Measurements from ENCODE around the gene LHX8.
"Not testable (repeated sequence)": the region's sequence is repeated elsewhere in the genome, so short reads cannot be mapped to it uniquely, and the experiment has no call there.

LHX8 gene

GRCh38 chr1:75134647-75135572 lies 722 bp downstream of the LHX8 start:
- peak in 1 of 2 experiments; percentile 3 for DNase-seq

- DNase-seq = no peak
These were observed 1.5 kb downstream of the LHX8 start for GRCh38 chr1:75135573-75136194.

- peak; percentile 35 to 45 for DNase-seq
These were observed 2.1 kb downstream of the LHX8 start for GRCh38 chr1:75136195-75136815.

DNA sequence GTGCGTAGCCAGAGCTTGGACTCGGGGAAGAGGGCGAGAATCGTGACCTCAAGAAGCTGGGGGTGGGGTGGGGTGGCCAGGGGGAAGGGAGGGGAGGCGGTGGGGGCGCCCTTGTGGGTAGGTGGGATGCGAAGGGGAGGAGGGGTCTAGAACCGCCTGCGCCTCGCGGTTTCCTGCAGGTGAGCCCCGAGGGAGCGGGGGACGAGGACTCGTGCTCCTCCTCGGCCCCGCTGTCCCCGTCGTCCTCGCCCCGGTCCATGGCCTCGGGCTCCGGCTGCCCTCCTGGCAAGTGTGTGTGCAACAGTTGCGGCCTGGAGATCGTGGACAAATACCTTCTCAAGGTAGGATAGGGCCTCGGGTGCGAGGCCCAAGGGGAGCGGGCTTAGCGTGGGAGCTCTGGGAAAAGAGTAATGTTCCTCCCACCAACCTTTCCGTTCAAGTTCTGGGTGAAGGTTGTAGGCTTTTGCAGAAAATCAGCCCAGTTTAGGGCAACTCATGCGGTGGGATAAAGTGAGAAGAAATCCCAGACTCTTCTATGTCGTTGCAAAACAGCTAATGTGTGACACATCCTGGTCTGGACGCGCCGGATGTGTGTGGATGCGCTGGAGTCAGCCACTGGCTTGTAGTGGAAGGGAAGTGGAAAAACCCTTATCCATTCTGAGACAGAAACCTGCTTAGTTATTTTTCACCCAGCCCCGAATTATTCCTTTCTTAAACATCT lies 2.9 kb downstream of the LHX8 start:
- DNase-seq = no peak

DNA sequence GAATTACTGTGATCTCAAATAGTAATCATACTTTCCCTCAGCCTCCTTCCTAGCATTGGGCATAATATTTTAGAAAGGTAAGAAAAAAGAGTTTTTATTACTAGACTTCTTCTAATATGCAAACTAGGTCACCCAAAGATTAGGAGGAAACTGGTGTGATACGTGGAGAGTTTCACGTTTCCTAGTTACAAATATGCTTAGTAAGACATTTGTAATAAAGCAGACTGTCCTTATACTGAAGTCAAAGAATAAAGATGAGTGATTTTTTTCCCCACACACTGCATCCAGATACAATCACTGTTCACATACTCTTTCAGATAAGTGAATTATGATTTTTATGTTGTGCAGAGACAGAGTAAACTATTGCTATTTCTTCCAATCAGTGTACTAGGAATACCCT lies 17.9 kb downstream of the LHX8 start:
- DNase-seq = no peak

DNA sequence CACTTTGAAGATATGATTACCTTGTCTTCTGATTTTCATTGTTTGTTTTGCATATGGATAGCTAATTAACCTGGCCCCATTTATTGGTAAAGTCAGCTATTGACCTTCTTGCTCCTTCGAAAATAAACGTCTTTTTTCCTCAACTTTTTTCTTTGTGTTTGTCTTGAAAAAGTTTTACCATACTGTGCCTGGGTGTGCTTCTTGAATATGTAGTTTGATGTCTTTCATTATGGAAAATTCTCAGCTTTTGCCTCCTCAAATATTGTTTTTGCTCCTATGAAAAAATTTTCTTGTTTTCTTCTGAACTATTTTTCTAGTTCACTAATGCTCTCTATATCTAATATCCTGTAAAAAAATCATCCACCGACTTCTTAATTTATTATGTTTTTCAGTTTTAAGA lies 25.0 kb downstream of the LHX8 start:
- no peak for DNase-seq

GRCh38 chr1:75165264-75165663 lies 31.1 kb downstream of the LHX8 start:
- no peak for DNase-seq

GRCh38 chr1:75166821-75167220 lies 32.6 kb downstream of the LHX8 start:
- DNase-seq = no peak

- DNase-seq = no peak
These were observed 35.8 kb downstream of the LHX8 start for GRCh38 chr1:75170011-75170410.

DNA sequence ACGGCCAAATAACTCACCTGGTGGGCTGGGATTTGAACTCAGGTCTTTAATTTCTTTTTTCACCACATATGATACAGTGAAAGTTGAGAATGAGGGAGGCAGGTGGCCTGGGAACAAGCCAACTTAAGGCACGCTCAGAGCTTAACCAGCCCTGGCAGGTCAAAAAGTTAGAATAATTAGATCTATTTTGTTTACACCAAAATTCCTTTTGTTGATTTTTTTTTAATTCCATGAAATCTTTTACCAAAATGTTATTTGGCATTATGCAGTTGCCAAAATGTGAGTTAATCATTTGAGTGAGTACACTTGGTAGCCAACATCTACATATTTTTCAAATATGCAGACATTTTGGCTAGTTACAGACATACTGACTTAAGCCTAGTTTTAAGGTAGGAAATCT lies 36.8 kb downstream of the LHX8 start:
- no peak for DNase-seq

- DNase-seq = no peak
These were observed 37.7 kb downstream of the LHX8 start for GRCh38 chr1:75171876-75172275.

DNA sequence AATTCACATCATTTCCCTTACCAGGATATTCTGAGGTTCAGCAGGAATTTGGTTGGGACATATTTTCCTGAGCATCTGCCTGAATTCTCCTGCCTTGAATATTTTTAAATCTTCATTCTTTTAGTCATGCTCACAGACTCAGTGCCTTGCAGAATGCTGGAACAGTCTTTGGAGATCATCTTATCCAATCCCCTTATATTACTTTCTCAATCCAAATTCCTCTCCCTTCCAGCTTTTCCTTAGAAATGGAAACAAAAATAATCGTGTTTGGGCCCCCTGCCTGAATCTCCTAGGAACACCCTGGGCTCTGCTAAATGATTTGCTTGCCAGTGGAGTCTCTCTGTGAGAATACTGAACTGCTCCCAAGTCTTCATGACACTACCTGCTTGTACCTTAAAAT lies 38.4 kb downstream of the LHX8 start:
- no peak for DNase-seq

DNA sequence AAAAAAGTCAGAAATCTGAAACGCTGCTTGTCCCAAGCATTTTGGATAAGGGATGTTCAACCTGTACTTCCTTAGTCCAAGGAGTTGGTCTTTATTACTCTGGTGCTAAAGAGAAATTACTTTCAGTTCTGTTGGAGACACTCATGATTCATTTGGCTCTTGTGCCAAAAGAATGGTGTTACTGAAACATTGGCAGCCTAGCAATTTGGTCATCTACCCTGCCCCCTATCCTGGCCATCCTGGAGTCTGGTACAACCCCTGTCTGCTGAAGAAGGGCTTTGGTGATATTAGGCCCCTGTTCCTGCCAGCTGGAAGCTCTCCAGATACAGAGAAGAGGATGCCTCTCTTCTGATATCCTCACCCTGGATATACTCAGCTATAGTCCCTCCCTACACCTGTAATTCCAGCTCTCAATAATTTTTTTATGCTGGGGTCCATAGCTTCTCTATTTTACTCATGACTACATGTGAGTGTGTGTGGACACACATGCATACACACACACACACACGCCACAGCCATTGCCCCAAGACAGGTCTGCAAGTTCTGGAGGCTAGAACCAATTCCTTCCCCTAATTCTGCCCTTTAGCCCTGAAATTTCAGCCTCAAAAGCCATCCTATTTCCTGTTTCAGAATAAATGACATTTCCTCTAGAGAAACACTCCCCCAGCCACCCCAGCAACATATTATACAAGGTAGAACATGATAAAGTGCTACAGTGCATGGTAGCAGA lies 40.0 kb downstream of the LHX8 start:
- DNase-seq = no peak

DNA sequence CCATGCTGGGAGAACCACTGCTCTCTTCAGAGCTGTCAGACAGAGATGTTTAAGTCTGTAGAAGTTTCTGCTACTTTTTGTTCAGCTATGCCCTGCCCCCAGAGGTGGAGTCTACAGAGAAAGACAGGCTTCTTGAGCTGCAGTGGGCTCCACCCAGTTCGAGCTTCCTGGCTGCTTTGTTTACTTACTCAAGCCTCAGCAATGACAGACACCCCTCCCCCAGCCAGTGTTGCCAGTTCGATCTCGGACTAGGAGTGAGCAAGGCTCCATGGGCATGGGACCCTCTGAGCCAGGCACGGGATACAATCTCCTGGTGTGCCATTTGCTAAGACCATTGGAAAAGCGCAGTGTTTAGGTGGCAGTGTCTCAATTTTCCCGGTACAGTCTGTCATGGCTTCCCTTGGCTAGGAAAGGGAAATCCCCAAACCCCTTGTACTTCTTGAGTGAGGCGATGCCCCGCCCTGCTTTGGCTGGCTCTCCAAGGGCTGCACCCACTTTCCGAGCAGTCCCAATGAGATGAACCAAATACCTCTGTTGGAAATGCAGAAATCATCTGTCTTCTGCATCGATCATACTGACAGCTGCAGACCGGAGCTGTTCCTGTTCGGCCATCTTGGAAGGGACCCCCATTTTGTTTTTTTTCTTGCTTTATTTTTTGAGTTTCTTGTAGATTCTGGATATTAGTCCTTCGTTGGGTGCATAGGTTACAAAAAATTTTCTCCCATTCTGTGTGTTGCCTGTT lies 47.2 kb downstream of the LHX8 start:
- not testable (repeated sequence) for DNase-seq

- DNase-seq = no peak
These were observed 54.7 kb downstream of the LHX8 start for GRCh38 chr1:75188892-75189291.

DNA sequence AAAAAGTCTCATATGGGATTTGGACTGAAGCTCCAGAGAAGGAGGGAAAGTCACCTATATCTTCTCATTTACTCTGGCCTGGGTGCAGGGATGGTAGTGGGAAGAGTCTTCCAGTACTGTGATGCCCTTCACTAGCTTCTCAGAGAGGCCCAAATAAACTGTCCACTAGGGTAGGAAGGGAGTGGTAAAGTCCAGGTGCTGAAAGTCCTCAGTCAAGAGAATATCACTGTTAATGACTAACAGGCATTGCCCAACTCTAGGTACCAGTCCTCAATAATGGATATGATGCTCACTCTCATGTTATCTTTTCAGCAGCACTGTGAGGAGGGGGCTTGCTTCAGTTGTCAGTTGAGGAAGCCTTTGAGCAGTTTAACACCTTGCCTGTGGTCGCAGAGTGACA lies 64.0 kb downstream of the LHX8 start:
- no peak for DNase-seq

DNA sequence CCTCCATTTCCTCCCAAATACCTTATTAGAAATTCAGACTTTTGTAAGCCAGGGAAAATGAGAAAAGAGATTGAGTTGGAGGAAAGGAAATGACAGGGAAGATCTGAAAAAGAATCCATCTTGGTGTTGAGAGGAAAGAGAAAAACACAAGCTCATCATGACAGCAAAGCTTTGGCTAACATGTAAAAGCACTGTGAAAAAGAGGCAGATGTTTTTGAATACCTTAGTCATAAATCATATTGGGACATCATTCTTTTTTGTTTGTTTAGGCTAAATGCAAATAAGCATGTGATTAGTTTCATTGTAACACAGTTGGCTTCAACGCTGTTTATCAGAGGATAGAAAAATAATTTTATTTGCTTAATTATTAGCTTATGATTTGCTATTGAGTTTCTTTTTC lies 64.6 kb downstream of the LHX8 start:
- DNase-seq = no peak

DNA sequence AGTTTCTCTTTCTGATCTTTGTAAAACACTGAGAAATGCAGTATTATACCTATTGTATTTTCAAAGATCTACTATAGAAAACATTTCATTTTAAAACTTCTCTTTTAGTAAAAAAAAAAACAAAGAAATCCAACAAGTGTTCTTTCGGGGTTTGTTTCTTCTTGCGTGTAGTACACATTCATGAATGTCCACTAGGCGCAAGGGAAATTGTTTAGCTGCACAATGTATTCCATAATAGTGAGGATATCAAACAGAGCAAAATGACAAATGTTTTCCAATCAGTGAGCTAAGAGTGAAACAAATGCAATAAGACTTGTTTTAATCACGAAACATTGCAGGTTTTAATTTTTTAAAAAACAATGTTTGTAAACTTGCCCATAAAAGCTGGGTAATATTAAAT lies 68.6 kb downstream of the LHX8 start:
- DNase-seq = no peak

- peak in 1 of 2 experiments; percentile 30 for DNase-seq
These were observed 69.5 kb downstream of the LHX8 start for GRCh38 chr1:75203415-75204277.

GRCh38 chr1:75208862-75209261 lies 74.7 kb downstream of the LHX8 start:
- DNase-seq = no peak
